Endothelial cell of umbilical vein (primary cell): ENCODE measurements around the gene DONSON. TPM values are rescaled to one million over a fixed set of nuclear protein-coding genes. Genes with fewer than 3 reads are reported as not detected.

Experiments
- BruUV-seq: library from RNA; stranded (reverse); fragments of 400-500 nt; replicated peaks from 2 replicates; lab custom pipeline; 2021; lab: Mats Ljungman, UMichigan
- CTCF ChIA-PET: fragments of 300-600, 350-600 bp; sonication (Branson Sonifier 250); formaldehyde crosslinking; loops from one replicate; lab custom pipeline; 2021; ENCODE audit warnings: antibody characterized with exemption, inconsistent platforms; lab: Charles Lee
- POLR2A ChIA-PET: fragments of 300-600, 350-600 bp; sonication (Branson Sonifier 250); formaldehyde crosslinking; loops from one replicate; lab custom pipeline; 2021; ENCODE audit warnings: antibody characterized with exemption, inconsistent platforms; lab: Charles Lee
- DNase-seq: peaks from one replicate; pipeline ENCODE4 v3.0.0-alpha.2; 2011; ENCODE audit warnings: low read depth, low spot score
- FAIRE-seq: peaks from 2 replicates; lab custom pipeline; 2011; peaks lifted over from hg19 to GRCh38; lab: Jason Lieb, UNC
- H2AFZ ChIP-seq: 2 replicates; pipeline ENCODE4 v1.6.0; 2012; ENCODE audit warnings: low read depth, low read length, control low read depth, inconsistent platforms
- H3K27ac ChIP-seq: 2 replicates; pipeline ENCODE4 v1.5.1; 2011; ENCODE audit warnings: low read depth, mild to moderate bottlenecking, control low read depth, low read length, moderate library complexity; ENCODE audit not compliant: insufficient read depth
- H3K27me3 ChIP-seq, 2 experiments: 2 replicates each; pipeline versions ENCODE4 v1.6.0 to v1.6.1; 2011; ENCODE audit warnings: low read length in 2 of 2, mixed read lengths in 1 of 2; ENCODE audit not compliant: control insufficient read depth in 2 of 2, insufficient read depth in 2 of 2
- H3K36me3 ChIP-seq, 2 experiments: 2 replicates in 1 of 2; 3 replicates in 1 of 2; pipeline ENCODE4 v1.5.1; 2011; ENCODE audit warnings: low read length in 2 of 2, mild to moderate bottlenecking in 1 of 2, moderate library complexity in 1 of 2; ENCODE audit not compliant: control insufficient read depth in 2 of 2, insufficient read depth in 2 of 2; ENCODE audit errors: extremely low read depth in 1 of 2
- H3K4me1 ChIP-seq: 3 replicates; pipeline ENCODE4 v1.5.1; 2011; ENCODE audit warnings: mild to moderate bottlenecking, low read length; ENCODE audit not compliant: control insufficient read depth, insufficient read depth; ENCODE audit errors: extremely low read depth
- H3K4me2 ChIP-seq: 2 replicates; pipeline ENCODE4 v1.6.1; 2011; ENCODE audit warnings: low read length, control low read depth, mixed read lengths; ENCODE audit not compliant: insufficient read depth
- H3K4me3 ChIP-seq, 3 experiments: fragments of 200-600 bp in 1 of 3; sonication (generic), shearing (Covaris generic) in 1 of 3; replicated peaks in 1 of 3; 2 replicates each; pipeline ENCODE4 v1.5.1; 2011 to 2016; ENCODE audit warnings: control low read depth in 3 of 3, low read length in 3 of 3, mild to moderate bottlenecking in 2 of 3, inconsistent platforms in 1 of 3, low read depth in 1 of 3, moderate library complexity in 1 of 3; ENCODE audit not compliant: insufficient read depth in 1 of 3
- H3K79me2 ChIP-seq: 2 replicates; pipeline ENCODE4 v1.6.0; 2012; ENCODE audit warnings: low read length, inconsistent platforms; ENCODE audit not compliant: control insufficient read depth, insufficient read depth
- H3K9ac ChIP-seq: replicated peaks from 2 replicates; pipeline ENCODE3; 2011; ENCODE audit warnings: low read length, control low read depth; ENCODE audit not compliant: insufficient read depth; ENCODE audit errors: extremely low read depth
- H3K9me1 ChIP-seq: replicated peaks from 3 replicates; pipeline ENCODE4 v1.6.0; 2011; ENCODE audit warnings: mild to moderate bottlenecking, low read length; ENCODE audit not compliant: control insufficient read depth, insufficient read depth; ENCODE audit errors: extremely low read depth
- H3K9me3 ChIP-seq: replicated peaks from 2 replicates; pipeline ENCODE4 v1.5.1; 2012; ENCODE audit warnings: low read length, inconsistent platforms; ENCODE audit not compliant: control insufficient read depth, insufficient read depth
- H4K20me1 ChIP-seq: replicated peaks from 2 replicates; pipeline ENCODE3; 2011; ENCODE audit warnings: mild to moderate bottlenecking, low read length; ENCODE audit not compliant: control insufficient read depth, insufficient read depth; ENCODE audit errors: extremely low read depth
- EZH2 ChIP-seq: IDR thresholded peaks from 2 replicates; pipeline ENCODE4 v1.6.1; 2012; ENCODE audit warnings: borderline replicate concordance, low read depth, mild to moderate bottlenecking, moderate library complexity, low read length, inconsistent platforms; ENCODE audit not compliant: severe bottlenecking
- FOS ChIP-seq: IDR thresholded peaks from 2 replicates; pipeline ENCODE4 v1.6.1; 2011; ENCODE audit warnings: mild to moderate bottlenecking, low read length, moderate library complexity, borderline replicate concordance; ENCODE audit not compliant: insufficient read depth
- GATA2 ChIP-seq: IDR thresholded peaks from 2 replicates; pipeline ENCODE4 v1.7.0; 2011; ENCODE audit warnings: low read depth, mild to moderate bottlenecking, moderate library complexity, mixed read lengths, low read length; ENCODE audit not compliant: insufficient read length, insufficient read depth
- JUN ChIP-seq: IDR thresholded peaks from 2 replicates; pipeline ENCODE4 v1.6.1; 2011; ENCODE audit warnings: borderline replicate concordance, low read depth; ENCODE audit not compliant: insufficient read length, insufficient read depth
- MAX ChIP-seq: IDR thresholded peaks from 2 replicates; pipeline ENCODE4 v1.6.1; 2011; ENCODE audit not compliant: insufficient read depth, insufficient read length
- MYC ChIP-seq: IDR thresholded peaks from one replicate; pipeline ENCODE4 v1.6.1; 2011; ENCODE audit warnings: mild to moderate bottlenecking, low read depth, low read length
- POLR2A ChIP-seq: IDR thresholded peaks from 2 replicates; pipeline ENCODE4 v1.6.1; 2012; ENCODE audit warnings: low read depth, mild to moderate bottlenecking, control low read depth, low read length
- POLR2AphosphoS5 ChIP-seq: IDR thresholded peaks from 2 replicates; pipeline ENCODE4 v1.6.1; 2012; ENCODE audit warnings: low read depth, mild to moderate bottlenecking, control low read depth, low read length, moderate library complexity; ENCODE audit not compliant: insufficient read depth
- dilution Hi-C: fragments of 300-500 bp; cut with MboI; formaldehyde crosslinking; loops from one replicate; pipeline ENCODE4 v1.15.0; 2019; ENCODE audit warnings: low sequenced_read_pairs; ENCODE audit not compliant: extremely low pct_ligation_motif_present
- intact Hi-C: fragments of 100-400 bp; cut with micrococcal nuclease; formaldehyde crosslinking; loops from one replicate; pipeline ENCODE4 v1.10.0; 2022
- polyA plus RNA-seq, 4 experiments: library from polyadenylated mRNA; depleted of rRNA in 3 of 4; stranded (reverse) in 3 of 4; unstranded in 1 of 4; fragments of >200 nt; gene quantifications; 2 replicates each; pipeline versions ENCODE4 v1.2.1 to v1.2.3, GENCODE V29; 2011 to 2012; ENCODE audit warnings: missing spikeins in 1 of 4
- total RNA-seq: library from RNA; stranded (reverse); gene quantifications from 2 replicates; pipeline ENCODE4 v1.2.3, GENCODE V29; 2021
- TF ChIP-seq, protein P1 (sequence below), 2 donors: IDR thresholded peaks; 1 replicate in 1 of 2; 2 replicates in 1 of 2; pipeline ENCODE4 v1.5.1; 2011; ENCODE audit warnings: low read length in 2 of 2, mild to moderate bottlenecking in 2 of 2, moderate library complexity in 2 of 2, control low read depth in 1 of 2, inconsistent platforms in 1 of 2, low read depth in 1 of 2; ENCODE audit not compliant: insufficient read depth in 1 of 2; ENCODE audit errors: extremely low read depth in 1 of 2

The DONSON gene
- total and polyA plus RNA-seq, 2 donors (not counting 3 experiments of a cell fraction or from before 2014, with no cell fraction given): 14.3 to 29.4 TPM

GRCh38 chr21:33578959-33579542 lies 9.4 kb downstream of the DONSON start:
- Histone ChIP-seq H3K36me3 (peaks cover 5 to 21% of the 10 kb centered on the region in 2 experiments), H3K9me1 (no peaks in the 10 kb centered on the region), H3K4me2 (peak overlapping the region; percentile 30), H3K4me3 (no peak overlapping the region), H3K9ac (no peak overlapping the region), H3K79me2 (no peaks in the 10 kb centered on the region), H3K27ac (peak overlapping the region; percentile 43), H4K20me1 (peaks cover 3% of the 10 kb centered on the region), H3K9me3 (no peaks in the 10 kb centered on the region), H3K27me3 (no peaks in the 10 kb centered on the region), H3K4me1 (peaks cover 10% of the 10 kb centered on the region), H2AFZ (no peak overlapping the region)
- CTCF ChIA-PET: interaction anchor here (0.7 to 1.5 kb wide), 2 partner anchors 10 to 27 kb away, joined by 3 to 15 read pairs; partner anchors contain the start of gene DONSON
- peak; percentile 77 for DNase-seq
- POLR2A ChIA-PET: no interaction called here
- dilution Hi-C loops (no loop called here), intact Hi-C loops (no loop called here)
- no TSS peak for BruUV-seq
- TF ChIP-seq MYC (no peak), POLR2AphosphoS5 (peak; percentile 43), JUN (peak; percentile 21), GATA2 (no peak), FOS (peak; percentile 30), EZH2 (no peak), POLR2A (no peak), MAX (no peak)
- TF ChIP-seq, protein P1, sequence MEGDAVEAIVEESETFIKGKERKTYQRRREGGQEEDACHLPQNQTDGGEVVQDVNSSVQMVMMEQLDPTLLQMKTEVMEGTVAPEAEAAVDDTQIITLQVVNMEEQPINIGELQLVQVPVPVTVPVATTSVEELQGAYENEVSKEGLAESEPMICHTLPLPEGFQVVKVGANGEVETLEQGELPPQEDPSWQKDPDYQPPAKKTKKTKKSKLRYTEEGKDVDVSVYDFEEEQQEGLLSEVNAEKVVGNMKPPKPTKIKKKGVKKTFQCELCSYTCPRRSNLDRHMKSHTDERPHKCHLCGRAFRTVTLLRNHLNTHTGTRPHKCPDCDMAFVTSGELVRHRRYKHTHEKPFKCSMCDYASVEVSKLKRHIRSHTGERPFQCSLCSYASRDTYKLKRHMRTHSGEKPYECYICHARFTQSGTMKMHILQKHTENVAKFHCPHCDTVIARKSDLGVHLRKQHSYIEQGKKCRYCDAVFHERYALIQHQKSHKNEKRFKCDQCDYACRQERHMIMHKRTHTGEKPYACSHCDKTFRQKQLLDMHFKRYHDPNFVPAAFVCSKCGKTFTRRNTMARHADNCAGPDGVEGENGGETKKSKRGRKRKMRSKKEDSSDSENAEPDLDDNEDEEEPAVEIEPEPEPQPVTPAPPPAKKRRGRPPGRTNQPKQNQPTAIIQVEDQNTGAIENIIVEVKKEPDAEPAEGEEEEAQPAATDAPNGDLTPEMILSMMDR (IDR thresholded peaks at IDR 0.05; ENCODE audit: extremely low read depth in 1 of 2, insufficient read depth in 1 of 2, low read depth in 1 of 2, low read length in 2 of 2): no peak
- no peak for FAIRE-seq
